Measurements from ENCODE around the gene SLC26A1. TPM values are rescaled to one million over a fixed set of nuclear protein-coding genes. Genes with fewer than 3 reads are reported as not detected.

Gene SLC26A1
- polyA plus RNA-seq (0.12 and 1.1 TPM in 2 replicates), polyA minus RNA-seq (0.49 and 0.69 TPM in 2 replicates)

GRCh38 chr4:993111-994029 is at the start of gene SLC26A1:
Gene SLC26A1 (minus strand): TSS chr4:993404. CDS start chr4:991703, 1,701 bp downstream.
- Histone ChIP-seq H3K36me3 (ENCODE audit: insufficient read depth, low read length) (no peaks in the 10 kb centered on the region), H4K20me1 (ENCODE audit: insufficient read depth) (no peaks in the 10 kb centered on the region), H3K79me2 (replicated peaks; ENCODE audit: insufficient read depth, low read length) (no peaks in the 10 kb centered on the region), H3K9me3 (ENCODE audit: low read length) (no peaks in the 10 kb centered on the region), H3F3A (ENCODE audit: insufficient read depth, low read length, poor library complexity, severe bottlenecking) (no peaks in the 10 kb centered on the region), H3K27me3 (ENCODE audit: insufficient read depth, low read depth, low read length) (peaks cover 18% of the 10 kb centered on the region), H3K9me2 (ENCODE audit: insufficient read depth, low read length) (no peaks in the 10 kb centered on the region), H3K9ac (ENCODE audit: low read length) (no peak within 1 kb of the TSS), H3K27ac (ENCODE audit: low read length) (no peak within 1 kb of the TSS), H3K4me2 (ENCODE audit: low read length) (no peak within 1 kb of the TSS), H2AFZ (ENCODE audit: low read depth, low read length) (no peak within 1 kb of the TSS), H3K4me3 (ENCODE audit: low read length) (no peak within 1 kb of the TSS)
- no peak for TF ChIP-seq EP300 (conservative IDR thresholded peaks at IDR 0.05; ENCODE audit: poor library complexity, severe bottlenecking)
- TF ChIP-seq EZH2 (IDR thresholded peaks at IDR 0.05; ENCODE audit: borderline replicate concordance, insufficient read depth, low read length, poor library complexity, severe bottlenecking), result no peak

GRCh38 chr4:1042352-1043055 is 49.3 kb upstream of the SLC26A1 start:
- no peak for TF ChIP-seq SMC3 (conservative IDR thresholded peaks at IDR 0.05; ENCODE audit: poor library complexity)
- no peak for TF ChIP-seq TAF1 (IDR thresholded peaks at IDR 0.05; ENCODE audit: low read depth)
- TF ChIP-seq MXI1 (conservative IDR thresholded peaks at IDR 0.05; ENCODE audit: poor library complexity, severe bottlenecking), result no peak
- TF ChIP-seq REST (IDR thresholded peaks at IDR 0.05; ENCODE audit: borderline replicate concordance), result no peak
- no peak for TF ChIP-seq EP300 (conservative IDR thresholded peaks at IDR 0.05; ENCODE audit: poor library complexity, severe bottlenecking)
- Histone ChIP-seq H3K79me2 (replicated peaks; ENCODE audit: insufficient read depth, low read length) (no peaks in the 10 kb centered on the region), H3K4me3 (ENCODE audit: low read length) (no peak overlapping the region), H3K9me3 (ENCODE audit: low read length) (no peaks in the 10 kb centered on the region), H3K27ac (ENCODE audit: low read length) (no peak overlapping the region), H2AFZ (ENCODE audit: low read depth, low read length) (no peak overlapping the region), H3F3A (ENCODE audit: insufficient read depth, low read length, poor library complexity, severe bottlenecking) (no peaks in the 10 kb centered on the region), H4K20me1 (ENCODE audit: insufficient read depth) (no peaks in the 10 kb centered on the region), H3K27me3 (ENCODE audit: insufficient read depth, low read depth, low read length) (no peaks in the 10 kb centered on the region), H3K4me2 (ENCODE audit: low read length) (no peak overlapping the region), H3K36me3 (ENCODE audit: insufficient read depth, low read length) (no peaks in the 10 kb centered on the region), H3K9me2 (ENCODE audit: insufficient read depth, low read length) (no peaks in the 10 kb centered on the region), H3K9ac (ENCODE audit: low read length) (no peak overlapping the region)

- no peaks in the 10 kb centered on the region for H3F3A ChIP-seq (ENCODE audit: insufficient read depth, low read length, poor library complexity, severe bottlenecking)
- H3K9me2 ChIP-seq (ENCODE audit: insufficient read depth, low read length), result no peaks in the 10 kb centered on the region
- no peaks in the 10 kb centered on the region for H3K36me3 ChIP-seq (ENCODE audit: insufficient read depth, low read length)
- no peak overlapping the region for H3K4me2 ChIP-seq (ENCODE audit: low read length)
- no peak overlapping the region for H3K27ac ChIP-seq (ENCODE audit: low read length)
- H3K27me3 ChIP-seq (ENCODE audit: insufficient read depth, low read depth, low read length), result no peaks in the 10 kb centered on the region
- no peak overlapping the region for H2AFZ ChIP-seq (ENCODE audit: low read depth, low read length)
- TF ChIP-seq TAF1 (IDR thresholded peaks at IDR 0.05; ENCODE audit: low read depth) (no peak), MXI1 (conservative IDR thresholded peaks at IDR 0.05; ENCODE audit: poor library complexity, severe bottlenecking) (no peak), EP300 (conservative IDR thresholded peaks at IDR 0.05; ENCODE audit: poor library complexity, severe bottlenecking) (no peak), SMC3 (conservative IDR thresholded peaks at IDR 0.05; ENCODE audit: poor library complexity) (no peak), POLR2AphosphoS5 (IDR thresholded peaks at IDR 0.05) (no peak), RAD21 (conservative IDR thresholded peaks at IDR 0.05) (no peak), EZH2 (IDR thresholded peaks at IDR 0.05; ENCODE audit: borderline replicate concordance, insufficient read depth, low read length, poor library complexity, severe bottlenecking) (no peak), REST (IDR thresholded peaks at IDR 0.05; ENCODE audit: borderline replicate concordance) (no peak)
- TF ChIP-seq, protein P1, sequence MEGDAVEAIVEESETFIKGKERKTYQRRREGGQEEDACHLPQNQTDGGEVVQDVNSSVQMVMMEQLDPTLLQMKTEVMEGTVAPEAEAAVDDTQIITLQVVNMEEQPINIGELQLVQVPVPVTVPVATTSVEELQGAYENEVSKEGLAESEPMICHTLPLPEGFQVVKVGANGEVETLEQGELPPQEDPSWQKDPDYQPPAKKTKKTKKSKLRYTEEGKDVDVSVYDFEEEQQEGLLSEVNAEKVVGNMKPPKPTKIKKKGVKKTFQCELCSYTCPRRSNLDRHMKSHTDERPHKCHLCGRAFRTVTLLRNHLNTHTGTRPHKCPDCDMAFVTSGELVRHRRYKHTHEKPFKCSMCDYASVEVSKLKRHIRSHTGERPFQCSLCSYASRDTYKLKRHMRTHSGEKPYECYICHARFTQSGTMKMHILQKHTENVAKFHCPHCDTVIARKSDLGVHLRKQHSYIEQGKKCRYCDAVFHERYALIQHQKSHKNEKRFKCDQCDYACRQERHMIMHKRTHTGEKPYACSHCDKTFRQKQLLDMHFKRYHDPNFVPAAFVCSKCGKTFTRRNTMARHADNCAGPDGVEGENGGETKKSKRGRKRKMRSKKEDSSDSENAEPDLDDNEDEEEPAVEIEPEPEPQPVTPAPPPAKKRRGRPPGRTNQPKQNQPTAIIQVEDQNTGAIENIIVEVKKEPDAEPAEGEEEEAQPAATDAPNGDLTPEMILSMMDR (IDR thresholded peaks at IDR 0.05; ENCODE audit: poor library complexity, severe bottlenecking), result no peak
- H4K20me1 ChIP-seq (ENCODE audit: insufficient read depth), result no peaks in the 10 kb centered on the region
- no peak overlapping the region for H3K9ac ChIP-seq (ENCODE audit: low read length)
- H3K79me2 ChIP-seq (replicated peaks; ENCODE audit: insufficient read depth, low read length), result no peaks in the 10 kb centered on the region
- H3K4me3 ChIP-seq (ENCODE audit: low read length), result no peak overlapping the region
- no peaks in the 10 kb centered on the region for H3K9me3 ChIP-seq (ENCODE audit: low read length)
Measured at GRCh38 chr4:1041936-1042330, 48.7 kb upstream of the SLC26A1 start.

All from neural cell (in vitro differentiated cells).